ENCODE data around the gene PLXNA4.

The PLXNA4 gene

DNA sequence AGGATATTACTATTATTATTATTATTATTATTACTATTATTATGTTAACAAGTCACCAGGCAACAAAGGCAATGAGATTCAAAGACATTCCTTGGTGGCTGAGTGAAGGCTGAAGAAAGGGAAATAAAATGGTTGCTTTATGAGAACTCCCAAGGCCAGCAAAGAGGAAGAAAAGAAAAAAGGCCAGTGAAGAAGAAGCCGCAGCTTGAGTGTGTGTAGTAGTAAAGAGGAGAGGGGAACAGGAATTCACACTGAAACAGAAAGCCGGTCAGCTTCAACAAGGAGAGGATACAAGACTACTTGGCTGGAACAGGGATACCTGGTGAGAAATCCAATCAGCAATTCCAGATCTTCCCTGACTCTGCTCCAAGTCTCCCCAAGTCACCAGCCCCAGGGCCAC lies 42.4 kb downstream of the PLXNA4 start:
- DNase-seq (ENCODE audit: low read depth): no peak

DNA sequence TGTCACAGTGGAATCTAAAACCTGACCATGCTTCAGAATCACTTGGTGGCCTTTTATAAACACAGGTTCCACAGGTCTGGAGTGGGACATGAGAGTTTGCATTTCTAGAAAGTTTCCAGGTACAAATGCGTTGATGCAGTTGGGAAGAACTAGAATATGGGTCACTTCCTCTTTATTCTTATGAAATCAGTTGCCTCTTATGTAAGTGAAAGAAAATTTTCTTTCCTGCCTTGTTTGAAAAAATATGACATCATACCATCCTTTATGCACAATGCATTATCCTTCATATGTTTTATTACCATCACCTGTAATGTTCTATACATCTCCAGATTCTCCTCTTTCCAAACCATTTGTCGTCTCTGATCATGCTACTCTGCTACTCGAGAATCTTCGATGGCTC lies 44.0 kb downstream of the PLXNA4 start:
- no peak for DNase-seq (ENCODE audit: low read depth)

DNA sequence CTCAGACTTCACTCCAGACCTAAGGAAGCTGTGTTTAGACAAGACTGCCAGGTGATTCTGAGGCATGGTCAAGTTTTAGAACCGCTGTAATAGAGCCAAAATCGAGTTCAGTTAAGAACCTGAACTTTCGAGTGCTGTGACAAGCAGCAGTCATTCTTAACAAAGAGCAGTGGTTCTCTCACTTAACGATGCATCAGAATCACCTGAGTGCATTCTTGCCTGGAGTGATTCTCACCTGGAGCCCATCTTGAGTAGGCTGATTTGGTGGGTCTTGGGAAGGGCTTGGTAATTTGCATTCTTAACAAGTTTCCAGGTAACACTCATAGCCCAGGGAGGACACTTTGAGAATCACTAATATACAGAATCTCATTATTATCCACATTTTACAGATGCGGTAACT lies 44.7 kb downstream of the PLXNA4 start:
- no peak for DNase-seq (ENCODE audit: low read depth)

DNA sequence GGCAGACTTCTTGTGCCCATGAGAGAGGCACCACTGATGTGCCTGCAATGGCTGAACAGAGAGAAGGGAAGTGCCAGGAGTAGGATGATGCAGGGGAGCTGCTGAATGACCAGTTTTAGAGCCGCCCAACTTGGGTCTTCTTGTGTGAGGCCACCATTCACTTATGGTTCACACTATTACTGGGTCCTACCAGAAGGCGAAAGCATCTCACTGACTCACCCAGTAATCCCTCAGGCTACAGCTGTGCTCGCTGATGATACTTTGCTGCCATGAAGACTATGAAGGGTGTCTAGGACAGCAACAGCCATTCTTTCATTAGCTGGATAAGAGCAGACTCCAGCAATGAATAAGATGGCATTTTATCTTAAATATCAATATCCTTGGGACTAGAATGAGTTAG lies 47.6 kb downstream of the PLXNA4 start:
- DNase-seq (ENCODE audit: low read depth): no peak

DNA sequence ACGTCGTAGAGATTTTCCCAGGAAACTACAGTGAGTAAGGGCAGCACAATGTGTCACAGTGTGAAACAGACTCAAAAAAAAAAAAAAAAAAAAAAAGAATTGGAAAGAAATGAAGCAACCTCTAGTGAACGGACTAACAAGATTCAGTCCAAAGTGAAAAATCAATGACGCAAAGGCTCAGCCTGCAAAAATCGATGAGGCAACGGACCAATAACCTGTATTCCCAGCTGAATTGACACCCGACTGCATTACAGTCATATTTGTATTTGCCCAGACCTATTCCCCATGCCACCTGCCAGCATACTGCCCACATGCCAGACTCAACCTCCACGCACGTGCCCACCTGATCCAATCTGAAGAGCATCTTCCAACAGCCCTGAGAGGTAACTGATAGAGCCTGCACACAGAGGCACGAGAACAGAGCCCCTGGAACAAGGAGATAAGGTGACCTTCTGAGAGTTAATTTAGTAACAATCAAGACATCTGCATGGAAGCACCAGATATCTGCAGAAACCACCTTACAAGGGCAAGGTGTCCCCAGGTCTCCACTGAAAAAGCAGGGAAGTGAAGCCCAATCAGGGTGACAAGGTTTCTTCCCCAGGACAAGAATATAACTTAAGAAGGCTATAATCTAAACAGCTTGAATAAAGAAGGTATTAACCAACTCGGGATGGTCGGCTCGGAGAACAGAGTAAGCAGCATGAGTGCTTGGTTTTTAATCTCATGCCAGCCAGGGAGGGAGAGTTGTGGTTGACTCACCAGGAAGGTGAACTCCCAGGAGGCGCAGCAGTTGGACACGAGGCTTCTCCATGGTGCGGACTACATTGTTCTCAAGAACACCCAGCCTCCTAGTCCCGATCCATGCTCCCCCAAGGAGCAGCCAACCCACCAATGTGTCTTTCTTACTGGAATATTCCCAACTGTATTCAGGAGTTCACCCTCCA lies 48.5 kb downstream of the PLXNA4 start:
- DNase-seq (ENCODE audit: low read depth): no peak

DNA sequence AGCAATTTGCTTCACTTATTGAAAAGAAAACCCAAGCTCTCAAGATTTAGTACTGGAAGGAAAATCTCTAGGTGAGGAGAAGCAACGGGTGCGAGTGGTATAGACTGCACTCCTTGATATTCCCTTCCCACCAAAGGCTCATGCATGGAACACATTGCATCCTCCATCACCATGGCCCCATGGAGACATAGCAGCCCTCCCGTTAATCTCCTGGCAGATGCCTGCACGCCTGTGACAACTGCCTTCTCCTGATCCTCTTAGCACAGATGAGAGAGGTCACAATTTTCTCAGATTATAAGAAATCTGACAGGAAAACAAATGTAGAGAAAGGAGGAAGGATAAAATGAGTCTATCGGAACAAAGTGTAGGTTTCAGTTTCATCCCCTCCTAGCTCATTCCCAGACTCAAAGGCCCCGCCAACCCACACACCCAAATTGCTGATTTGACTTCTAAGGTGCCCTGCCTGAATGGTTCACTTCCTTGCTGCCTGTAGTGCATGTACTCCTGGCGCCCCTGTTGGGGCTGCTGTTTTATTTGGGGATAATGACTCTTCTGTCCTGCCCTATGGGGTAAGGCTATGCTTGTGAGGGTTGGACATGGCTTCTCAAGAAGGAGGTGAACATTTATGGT lies 50.0 kb downstream of the PLXNA4 start:
- DNase-seq (ENCODE audit: low read depth): no peak

DNA sequence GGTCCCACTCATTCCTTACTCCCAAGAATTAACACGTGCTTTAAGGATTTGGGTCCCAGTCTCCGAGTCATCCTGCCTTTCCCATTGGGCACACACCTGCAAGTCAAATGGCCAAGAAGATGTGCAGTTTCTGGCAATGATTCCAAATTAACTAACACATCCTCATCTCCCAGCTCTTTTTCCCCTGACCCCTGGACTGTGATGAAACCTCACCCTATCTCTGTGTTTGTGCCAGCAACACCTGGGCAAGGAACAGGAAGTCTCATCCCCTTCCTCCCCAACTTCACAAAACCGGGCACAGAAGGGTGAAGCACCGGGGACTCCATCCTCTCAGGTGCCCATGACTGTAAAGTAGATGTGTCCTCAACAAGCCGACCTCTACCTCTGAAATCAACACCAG lies 54.8 kb downstream of the PLXNA4 start:
- no peak for DNase-seq (ENCODE audit: low read depth)

DNA sequence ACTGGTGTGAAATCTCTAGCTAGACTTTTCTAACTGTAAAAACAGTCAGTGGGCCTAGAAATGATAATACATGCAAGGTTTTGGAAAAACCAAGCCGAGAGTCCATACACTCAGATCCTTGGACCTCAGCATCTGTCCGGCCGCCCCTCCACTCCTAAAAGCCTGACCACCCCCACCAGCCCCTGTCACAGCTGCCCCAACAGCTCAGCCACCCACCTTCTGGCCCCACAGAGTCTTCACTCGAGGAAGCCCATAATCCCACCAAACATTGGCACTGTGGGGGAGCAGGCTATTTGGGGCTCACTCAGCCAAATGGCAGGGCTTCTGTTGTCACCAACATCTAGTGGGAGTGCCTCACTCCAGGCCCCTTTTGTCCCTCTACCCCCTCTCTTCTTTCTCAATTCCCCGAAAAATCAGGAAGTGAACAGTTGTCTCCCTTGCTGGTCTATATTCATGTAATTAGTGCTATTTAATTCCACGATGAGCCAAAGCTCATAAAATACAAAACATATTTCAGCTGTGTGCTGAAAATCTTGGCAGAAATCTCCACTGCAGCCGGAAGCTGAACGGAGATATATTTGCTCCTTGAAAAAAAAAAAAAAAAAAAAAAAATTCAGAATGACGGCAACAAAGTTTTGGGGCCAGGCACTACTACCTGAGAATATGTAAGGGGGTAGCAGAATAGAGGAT lies 55.5 kb downstream of the PLXNA4 start:
- no peak for DNase-seq (ENCODE audit: low read depth)

DNA sequence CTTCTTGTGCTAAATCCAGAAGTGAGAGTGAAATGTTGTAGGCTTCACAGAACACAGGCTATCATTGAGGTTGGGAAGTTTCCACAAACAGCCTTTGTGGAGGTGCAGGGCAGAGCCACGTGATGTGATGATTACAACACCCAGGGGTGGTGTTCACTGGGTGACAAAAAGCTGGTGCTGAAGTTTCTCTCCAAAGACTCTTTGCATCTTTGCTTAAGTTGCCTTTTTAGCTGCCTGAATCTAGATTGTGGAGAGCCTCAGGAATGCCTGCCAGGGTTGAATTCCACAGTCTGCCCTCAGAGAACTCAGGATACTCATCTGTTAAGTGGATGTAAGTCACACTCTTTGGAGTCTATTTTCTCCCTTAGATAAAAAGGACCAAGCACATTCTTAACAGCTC lies 56.3 kb downstream of the PLXNA4 start:
- DNase-seq (ENCODE audit: low read depth): no peak

DNA sequence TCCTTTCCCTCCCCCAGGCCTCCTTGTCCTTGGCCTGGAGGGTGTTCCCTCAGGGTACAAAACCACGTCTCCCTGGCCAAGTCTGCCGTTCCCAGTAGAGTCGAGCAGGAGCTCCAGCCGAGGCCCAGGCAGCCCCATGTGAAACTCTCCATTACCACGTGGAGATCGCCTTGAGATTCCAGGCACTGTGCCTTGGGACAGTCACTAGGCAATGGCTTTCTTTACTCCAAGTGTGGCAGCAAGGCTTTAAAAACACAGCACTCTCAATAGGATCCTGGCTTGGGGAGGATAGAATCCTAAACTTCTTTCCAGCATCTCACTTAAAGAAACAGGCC lies 57.5 kb downstream of the PLXNA4 start:
- no peak for DNase-seq (ENCODE audit: low read depth)

DNA sequence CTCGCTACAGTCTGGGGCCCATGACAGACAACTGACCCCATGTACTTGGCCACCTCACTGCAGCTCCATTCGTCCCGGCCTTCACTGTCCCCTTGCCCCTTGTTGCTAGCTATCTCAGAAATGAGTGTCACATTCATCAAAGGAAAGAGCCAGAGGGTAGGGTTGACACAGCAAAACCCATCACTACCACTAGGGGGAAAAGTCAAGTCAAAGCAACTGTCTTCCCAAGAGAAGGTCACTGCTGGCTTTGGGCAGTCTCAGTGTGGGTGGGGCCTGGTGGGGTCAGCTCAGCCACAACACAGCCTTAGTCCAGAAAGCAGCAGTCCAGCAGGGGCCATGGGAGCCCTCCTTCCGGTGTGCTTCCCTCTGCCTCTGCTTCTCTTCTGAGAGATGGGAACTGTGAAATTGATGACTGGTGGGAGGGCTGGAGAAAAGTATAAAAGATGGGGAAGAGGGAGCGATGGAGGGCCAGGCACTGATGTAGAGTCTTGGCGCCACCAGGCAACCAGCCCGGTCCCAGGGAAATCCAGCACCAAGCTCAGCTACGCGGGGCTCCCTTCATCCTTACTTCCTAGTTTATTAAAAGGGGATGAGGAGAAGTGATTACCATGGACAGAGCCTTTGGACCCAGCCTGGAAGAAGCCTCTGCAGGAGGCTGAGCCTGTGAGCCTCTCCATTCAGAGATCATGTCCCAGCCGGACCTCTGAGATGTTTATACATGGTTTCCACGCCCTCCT lies 58.0 kb downstream of the PLXNA4 start:
- no peak for DNase-seq (ENCODE audit: low read depth)

DNA sequence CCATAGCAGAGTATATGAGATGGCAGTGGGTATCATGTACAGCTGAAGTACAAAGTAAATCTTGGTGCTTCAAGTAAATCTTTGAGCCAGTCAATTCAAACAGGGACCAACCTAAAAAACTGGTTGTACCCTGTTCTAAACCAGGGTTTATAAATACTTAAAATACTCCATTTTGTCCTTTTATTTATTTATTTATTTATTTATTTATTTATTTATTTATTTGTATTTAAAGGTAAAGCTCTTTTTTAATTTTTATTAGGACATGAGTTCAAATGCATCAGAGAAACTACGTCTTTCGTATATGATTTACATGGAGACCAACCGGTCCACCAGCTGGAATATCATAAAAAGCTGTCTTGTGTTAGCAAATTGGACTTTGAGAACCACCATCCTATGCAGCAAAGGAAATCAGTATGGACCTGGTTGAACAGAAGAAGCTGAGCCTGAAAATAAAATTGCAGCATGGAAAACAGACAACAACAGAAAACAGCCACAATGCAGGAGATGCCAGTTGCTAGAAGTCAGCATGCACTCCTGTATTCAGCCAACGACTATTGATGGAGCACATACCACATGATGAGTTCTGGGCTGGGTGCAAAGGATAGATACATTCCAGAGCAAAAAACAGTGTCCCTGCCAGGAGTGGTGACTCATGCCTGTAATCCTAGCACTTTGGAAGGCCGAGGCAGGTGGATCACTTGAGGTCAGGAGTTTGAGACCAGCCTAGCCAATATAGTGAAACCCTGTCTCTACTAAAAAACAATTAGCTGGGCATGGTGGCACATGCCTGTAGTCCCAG lies 60.0 kb downstream of the PLXNA4 start:
- no peak for DNase-seq (ENCODE audit: low read depth)

DNA sequence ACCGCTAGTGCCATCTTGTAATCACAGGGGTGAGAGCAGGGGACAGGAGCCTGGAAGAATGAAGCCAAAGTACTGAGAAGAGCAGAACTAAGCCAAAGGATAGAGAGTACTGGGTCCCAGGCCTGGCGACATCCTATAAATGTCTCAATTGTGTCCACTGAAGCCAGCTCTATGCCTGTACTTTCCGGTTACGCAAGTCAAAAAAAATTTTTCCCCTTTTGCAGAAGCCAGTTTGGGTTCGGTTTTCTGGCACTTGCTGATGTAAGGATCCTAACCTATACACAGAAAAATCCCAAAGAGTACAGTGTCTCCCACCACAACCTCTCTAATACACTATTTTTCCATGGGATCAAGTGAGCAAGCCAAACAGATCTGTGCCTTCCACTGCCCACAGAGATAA lies 61.1 kb downstream of the PLXNA4 start:
- no peak for DNase-seq (ENCODE audit: low read depth)

DNA sequence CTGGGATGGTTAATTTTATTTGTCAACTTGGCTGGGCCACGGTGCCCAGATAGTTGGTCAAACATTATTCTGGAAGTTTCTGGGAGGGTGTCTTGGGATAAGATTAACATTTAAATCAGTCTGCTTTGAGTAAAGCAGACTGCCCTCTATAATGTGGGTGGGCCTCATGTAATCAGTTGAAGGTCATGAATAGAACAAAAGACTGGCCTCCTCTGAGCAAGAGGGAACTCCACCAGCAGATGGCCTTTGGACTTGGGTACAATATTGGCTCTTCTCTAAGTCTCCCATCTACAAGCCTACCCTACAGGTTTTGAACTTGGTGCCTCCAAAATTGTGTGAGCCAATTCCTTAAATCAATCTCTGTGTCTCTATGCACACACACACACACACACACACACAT lies 61.8 kb downstream of the PLXNA4 start:
- DNase-seq (ENCODE audit: low read depth): no peak

DNA sequence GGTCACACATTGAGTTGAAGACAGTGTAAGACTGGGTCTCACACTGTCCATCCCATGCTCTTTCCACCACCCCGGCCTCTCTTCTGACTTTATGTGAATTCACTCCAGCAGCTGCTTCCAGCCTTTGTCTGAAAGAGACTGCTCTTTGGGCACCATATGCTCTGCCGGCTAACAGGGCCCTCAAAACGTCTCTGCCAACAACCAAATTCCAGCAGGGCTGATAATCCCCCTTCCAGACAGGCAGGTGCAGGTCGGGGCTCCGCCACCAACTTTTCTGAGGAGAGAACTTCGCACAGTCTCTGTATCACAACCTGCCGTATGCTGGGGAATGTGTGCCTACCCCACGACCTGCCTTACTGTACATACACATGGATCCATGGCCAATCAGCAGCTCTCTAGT lies 64.3 kb downstream of the PLXNA4 start:
- DNase-seq (ENCODE audit: low read depth): no peak

DNA sequence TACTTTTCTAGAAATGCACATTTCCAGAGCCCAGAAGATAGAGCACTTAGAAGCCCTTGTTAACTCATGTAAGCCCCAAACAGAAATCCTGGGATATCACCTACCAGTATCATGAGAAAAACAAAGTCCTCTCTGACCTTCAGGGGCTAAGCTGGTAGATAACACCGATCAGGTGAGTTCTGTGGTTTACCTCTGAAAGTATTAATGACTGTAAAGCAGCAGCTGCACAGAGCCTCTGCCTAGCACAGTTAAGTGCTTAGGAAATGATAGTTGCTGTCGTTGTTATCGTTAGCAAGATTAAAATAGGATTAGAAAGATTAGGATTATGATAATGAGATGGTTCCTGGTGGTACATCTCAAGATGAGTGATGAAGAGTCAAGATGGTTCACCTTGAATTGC lies 64.9 kb downstream of the PLXNA4 start:
- no peak for DNase-seq (ENCODE audit: low read depth)

DNA sequence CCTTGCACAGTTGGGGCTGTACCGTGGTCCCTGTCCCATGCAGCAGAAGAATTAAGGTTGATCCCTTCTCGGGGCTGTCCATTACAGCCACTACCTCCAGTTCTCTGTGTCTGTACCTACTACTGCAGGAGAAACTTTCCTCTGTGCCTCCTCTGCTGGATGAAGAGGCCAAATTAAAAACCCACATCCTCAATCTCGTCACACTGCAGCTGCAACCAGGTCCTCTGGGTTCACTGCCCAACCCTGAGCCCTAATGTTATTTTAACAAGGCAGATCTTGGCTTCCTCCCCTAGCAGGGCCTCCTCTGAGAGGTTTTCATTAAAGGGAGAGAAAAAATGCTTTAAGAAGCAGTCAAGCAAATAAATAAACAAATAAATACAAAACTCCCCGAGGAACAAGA lies 66.6 kb downstream of the PLXNA4 start:
- DNase-seq (ENCODE audit: low read depth): no peak

DNA sequence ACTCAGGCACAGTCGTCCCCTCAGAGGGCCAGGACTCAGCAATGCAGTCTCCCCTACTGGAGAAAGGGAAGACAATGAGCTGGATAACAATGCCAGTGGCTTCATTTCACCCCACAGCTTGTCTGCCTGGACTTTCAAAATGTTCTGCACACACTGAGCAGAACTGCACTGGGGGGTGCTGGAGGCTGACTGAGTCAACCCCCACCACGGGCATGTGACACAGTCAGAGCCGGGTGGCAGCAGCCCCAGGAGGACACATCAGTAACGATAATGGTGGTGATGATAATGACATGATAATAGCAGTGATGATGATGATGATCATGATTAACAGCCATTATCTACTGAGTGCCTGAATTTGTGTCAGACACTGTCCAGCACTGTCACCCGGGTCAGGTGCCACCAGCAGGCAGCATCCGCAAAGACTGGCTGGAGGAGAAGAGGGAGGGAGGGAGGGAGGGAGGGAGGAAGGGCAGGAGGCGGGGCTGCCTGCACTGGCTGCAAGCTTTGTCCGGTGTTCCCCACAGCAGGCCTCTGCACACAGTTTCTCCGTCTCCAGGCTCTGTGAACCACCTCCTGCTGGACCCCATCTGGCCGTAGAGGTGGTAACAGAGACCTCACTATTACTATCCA lies 67.4 kb downstream of the PLXNA4 start:
- no peak for DNase-seq (ENCODE audit: low read depth)

DNA sequence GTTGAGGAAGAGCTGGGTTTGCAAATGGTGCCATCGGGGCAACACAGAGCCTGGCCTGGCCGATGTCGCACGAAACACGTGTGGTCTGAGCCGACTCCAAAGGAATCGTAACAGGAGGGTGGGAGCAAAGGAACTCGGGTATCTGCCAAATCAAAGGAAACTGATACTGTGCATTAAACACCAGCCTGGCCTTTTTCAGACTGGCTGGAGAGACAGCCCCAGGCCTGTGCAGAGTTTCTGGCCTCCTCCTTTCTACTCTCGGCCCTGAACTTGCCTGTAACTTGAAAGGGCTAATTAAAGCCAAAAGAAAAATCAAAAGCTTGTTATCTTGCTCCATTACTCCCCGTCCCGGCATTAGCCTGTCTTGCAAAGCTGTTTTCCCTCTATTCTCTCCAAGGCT lies 71.4 kb downstream of the PLXNA4 start:
- DNase-seq (ENCODE audit: low read depth): no peak

DNA sequence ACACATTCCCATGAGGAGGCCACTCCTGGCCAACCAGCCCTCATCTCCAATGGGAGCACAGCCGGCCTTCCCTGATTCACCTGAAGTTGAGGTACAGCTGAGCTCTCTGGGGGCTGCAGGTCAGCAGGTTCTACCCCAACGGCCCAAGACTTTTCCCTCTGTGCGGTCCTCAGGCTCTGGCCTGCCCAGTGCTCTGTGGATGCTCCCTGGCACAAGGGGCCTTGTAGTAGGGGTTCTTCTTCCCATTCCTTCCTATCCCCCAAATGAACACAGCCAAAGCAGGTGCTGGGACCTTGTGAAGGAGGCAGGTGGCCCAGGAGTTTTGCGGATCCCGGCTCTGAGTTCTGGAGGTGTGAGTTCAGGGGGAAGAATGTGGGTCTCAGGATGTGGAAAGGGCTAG lies 72.2 kb downstream of the PLXNA4 start:
- DNase-seq (ENCODE audit: low read depth): no peak

DNA sequence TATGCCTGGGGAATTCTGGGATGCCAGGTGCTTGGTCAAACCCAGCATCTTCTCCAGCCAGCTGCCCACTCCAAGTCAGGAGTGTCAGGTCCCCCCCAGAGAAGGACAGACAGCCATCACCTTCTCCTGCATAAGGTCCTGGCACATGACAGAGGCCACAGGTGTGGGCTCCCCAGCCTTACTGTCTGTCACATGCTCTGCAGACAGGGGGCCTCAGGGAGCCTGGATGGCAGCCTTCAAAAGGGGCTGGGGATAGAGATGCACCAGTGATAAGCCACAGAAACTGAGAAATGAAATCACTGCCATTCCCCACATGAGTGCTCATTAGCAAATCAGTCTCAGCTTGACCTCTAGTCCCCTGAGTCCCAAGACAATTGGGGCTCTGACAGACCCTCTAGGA lies 72.9 kb downstream of the PLXNA4 start:
- DNase-seq (ENCODE audit: low read depth): no peak
